Prostate gland (tissue), 2 donors: Measurements from ENCODE around the gene FAM120B. TPM values are rescaled to one million over a fixed set of nuclear protein-coding genes. Genes with fewer than 3 reads are reported as not detected.
A peak's percentile ranks its signal among the peaks of the same experiment; 100 is the strongest.
"Not testable (repeated sequence)": the region's sequence is repeated elsewhere in the genome, so short reads cannot be mapped to it uniquely, and the experiment has no call there.

Experiments used
- DNase-seq: peaks from one replicate; pipeline ENCODE4 v3.0.0-alpha.2; 2019; ENCODE audit warnings: low spot score
- H3K27ac ChIP-seq, 2 donors: fragments of 200-600 bp; sonication (generic); 2 replicates each; pipeline ENCODE4 v1.5.1; 2017 to 2019
- H3K27me3 ChIP-seq: fragments of 200-600 bp; sonication (generic); replicated peaks from 2 replicates; pipeline ENCODE4 v1.5.1; 2019; ENCODE audit not compliant: insufficient read depth
- H3K36me3 ChIP-seq, 2 donors: fragments of 200-600 bp; sonication (generic); 1 replicate in 1 of 2; 2 replicates in 1 of 2; pipeline versions ENCODE4 v1.5.1 to v1.8.1; 2017 to 2019
- H3K4me1 ChIP-seq: fragments of 200-600 bp; sonication (generic); replicated peaks from 2 replicates; pipeline ENCODE4 v1.5.1; 2019
- H3K4me3 ChIP-seq, 2 donors: fragments of 200-600 bp; sonication (generic); 2 replicates each; pipeline ENCODE4 v1.5.1; 2017 to 2019
- H3K9me3 ChIP-seq: fragments of 200-600 bp; sonication (generic); 2 replicates; pipeline ENCODE4 v1.5.1; 2017
- POLR2A ChIP-seq: fragments of 450-650 bp; IDR thresholded peaks from one replicate; pipeline ENCODE4 v1.6.1; 2016; ENCODE audit warnings: antibody characterized with exemption, mild to moderate bottlenecking
- POLR2AphosphoS5 ChIP-seq: sonication (generic); formaldehyde crosslinking; IDR thresholded peaks from one replicate; pipeline ENCODE4 v1.6.1; 2017; ENCODE audit warnings: antibody characterized with exemption
- WGBS: methylation state at CpG from one replicate; pipeline ENCODE4 v1.1.5; 2018; 5-methylcytosine and 5-hydroxymethylcytosine counted together
- intact Hi-C: fragments of 100-400 bp; cut with DNase I; formaldehyde crosslinking; loops from one replicate; pipeline ENCODE4 v1.14.2; 2022
- total RNA-seq, 2 donors: library from RNA; depleted of rRNA; stranded (reverse); fragments of >200 nt; gene quantifications; one replicate each; pipeline ENCODE4 v1.1.0, GENCODE V29; 2016
- TF ChIP-seq, protein P1 (sequence below), 4 experiments: fragments of 200-600 bp in 2 of 4; fragments of 450-650 bp in 2 of 4; sonication (generic) in 2 of 4; IDR thresholded peaks; 1 replicate in 3 of 4; 2 replicates in 1 of 4; pipeline ENCODE4 v1.5.1; 2016 to 2019; ENCODE audit warnings: antibody characterized with exemption in 4 of 4, mild to moderate bottlenecking in 2 of 4, moderate library complexity in 2 of 4

Gene FAM120B
- total RNA-seq, 2 donors from 2014 or later: 28.8 to 45.0 TPM

DNA sequence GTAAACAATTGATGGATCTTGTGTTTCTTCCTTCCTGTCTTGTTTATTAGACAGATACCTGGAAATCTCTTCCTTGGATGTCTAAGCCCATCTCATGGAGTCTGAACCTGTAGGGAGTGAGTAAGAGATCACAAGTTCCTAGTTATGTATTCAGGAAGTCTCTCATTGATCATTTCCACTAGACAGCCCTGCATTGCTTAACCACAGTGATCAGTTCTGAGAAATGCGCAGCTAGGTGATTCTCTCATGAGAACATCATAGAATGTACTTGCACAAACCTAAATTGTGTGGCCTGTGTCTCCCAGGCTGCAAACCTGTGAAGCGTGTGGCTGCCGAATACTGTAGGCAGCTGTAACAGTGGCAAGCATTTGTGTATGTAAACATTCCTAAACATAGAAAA lies 39.1 kb downstream of the FAM120B start:
- H3K4me1 ChIP-seq: peaks cover 14% of the 10 kb centered on the region
- no peaks in the 10 kb centered on the region for H3K27me3 ChIP-seq
- DNase-seq: no peak
- no peaks in the 10 kb centered on the region for H3K36me3 ChIP-seq
- intact Hi-C loops: no loop called here
- WGBS: 97% methylated on average over 3 of the region's 3 CpGs
- H3K9me3 ChIP-seq: no peaks in the 10 kb centered on the region
- no peak overlapping the region for H3K4me3 ChIP-seq
- TF ChIP-seq POLR2A: no peak
- no peak for TF ChIP-seq POLR2AphosphoS5
- TF ChIP-seq, protein P1, sequence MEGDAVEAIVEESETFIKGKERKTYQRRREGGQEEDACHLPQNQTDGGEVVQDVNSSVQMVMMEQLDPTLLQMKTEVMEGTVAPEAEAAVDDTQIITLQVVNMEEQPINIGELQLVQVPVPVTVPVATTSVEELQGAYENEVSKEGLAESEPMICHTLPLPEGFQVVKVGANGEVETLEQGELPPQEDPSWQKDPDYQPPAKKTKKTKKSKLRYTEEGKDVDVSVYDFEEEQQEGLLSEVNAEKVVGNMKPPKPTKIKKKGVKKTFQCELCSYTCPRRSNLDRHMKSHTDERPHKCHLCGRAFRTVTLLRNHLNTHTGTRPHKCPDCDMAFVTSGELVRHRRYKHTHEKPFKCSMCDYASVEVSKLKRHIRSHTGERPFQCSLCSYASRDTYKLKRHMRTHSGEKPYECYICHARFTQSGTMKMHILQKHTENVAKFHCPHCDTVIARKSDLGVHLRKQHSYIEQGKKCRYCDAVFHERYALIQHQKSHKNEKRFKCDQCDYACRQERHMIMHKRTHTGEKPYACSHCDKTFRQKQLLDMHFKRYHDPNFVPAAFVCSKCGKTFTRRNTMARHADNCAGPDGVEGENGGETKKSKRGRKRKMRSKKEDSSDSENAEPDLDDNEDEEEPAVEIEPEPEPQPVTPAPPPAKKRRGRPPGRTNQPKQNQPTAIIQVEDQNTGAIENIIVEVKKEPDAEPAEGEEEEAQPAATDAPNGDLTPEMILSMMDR (IDR thresholded peaks at IDR 0.05): no peak
- H3K27ac ChIP-seq: peak overlapping the region in 1 of 2 donors; percentile 27

DNA sequence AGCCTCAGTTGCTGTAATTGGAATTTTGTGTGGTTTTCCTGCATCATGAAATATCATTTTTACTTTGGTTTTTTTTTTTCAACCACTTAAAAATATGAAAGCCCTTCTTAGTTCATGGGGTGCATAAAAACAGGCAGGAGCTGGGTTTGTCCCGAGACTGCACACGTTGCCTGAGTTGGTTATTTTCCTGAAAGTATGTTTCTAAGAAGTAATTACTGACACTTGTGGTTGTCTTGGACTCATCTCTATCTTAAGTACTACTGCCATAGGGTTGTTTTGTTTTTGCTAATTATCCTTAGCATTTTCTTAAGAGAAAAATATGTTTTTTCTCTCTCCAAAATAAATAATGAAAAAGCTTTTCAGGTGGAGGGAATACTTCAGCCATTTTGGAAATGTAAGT lies 40.1 kb downstream of the FAM120B start:
- Histone ChIP-seq H3K36me3 (no peaks in the 10 kb centered on the region), H3K9me3 (no peaks in the 10 kb centered on the region), H3K4me3 (no peak overlapping the region), H3K4me1 (peaks cover 10% of the 10 kb centered on the region), H3K27me3 (no peaks in the 10 kb centered on the region), H3K27ac (peak overlapping the region; percentile 14 to 51)
- DNase-seq: no peak
- TF ChIP-seq, protein P1 (IDR thresholded peaks at IDR 0.05): no peak
- TF ChIP-seq POLR2AphosphoS5 (no peak), POLR2A (no peak)
- 93% methylated on average over 2 of the region's 2 CpGs for WGBS
- intact Hi-C loops: no loop called here

DNA sequence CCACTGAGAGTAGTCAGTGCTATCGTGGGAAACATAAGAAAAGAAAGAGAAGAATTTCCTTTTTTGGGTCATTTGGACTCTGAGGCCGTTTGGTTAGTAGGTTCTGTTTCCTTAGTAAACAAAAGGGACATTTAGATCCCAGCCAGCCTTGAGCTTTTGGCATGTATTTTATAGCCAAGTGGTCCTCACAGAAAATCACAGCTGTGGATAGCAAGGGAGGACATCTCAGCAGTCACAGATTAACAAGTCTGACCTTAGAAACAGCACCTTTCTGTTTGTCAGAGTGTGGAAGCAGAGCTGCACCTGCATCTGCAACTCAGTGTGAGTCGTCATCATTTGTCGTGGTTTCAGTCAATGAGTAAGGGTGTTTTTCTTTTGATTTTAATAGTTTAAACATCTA lies 40.5 kb downstream of the FAM120B start:
- no peaks in the 10 kb centered on the region for H3K36me3 ChIP-seq
- DNase-seq: no peak
- no peaks in the 10 kb centered on the region for H3K27me3 ChIP-seq
- TF ChIP-seq, protein P1 (IDR thresholded peaks at IDR 0.05): no peak
- peaks cover 10% of the 10 kb centered on the region for H3K4me1 ChIP-seq
- 53% methylated on average over 4 of the region's 4 CpGs for WGBS
- H3K27ac ChIP-seq: peak overlapping the region; percentile 14 to 51
- intact Hi-C loops: no loop called here
- H3K9me3 ChIP-seq: no peaks in the 10 kb centered on the region
- H3K4me3 ChIP-seq: no peak overlapping the region

DNA sequence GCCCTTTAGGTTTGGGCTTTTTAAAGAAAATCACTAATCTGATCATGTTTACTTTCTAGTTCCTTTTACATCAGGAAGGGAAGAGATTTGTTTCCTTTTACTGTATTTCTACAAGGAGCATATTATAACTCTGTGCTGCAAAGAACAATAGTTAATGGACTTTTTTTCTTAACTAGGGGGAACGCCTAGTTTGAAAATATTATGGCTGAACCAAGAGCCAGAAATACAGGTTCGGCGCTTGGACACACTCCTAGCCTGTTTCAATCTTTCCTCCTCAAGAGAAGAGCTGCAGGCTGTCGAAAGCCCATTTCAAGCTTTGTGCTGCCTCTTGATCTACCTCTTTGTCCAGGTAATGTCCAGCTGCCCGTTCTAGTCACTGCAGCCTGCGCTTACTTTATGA lies 41.4 kb downstream of the FAM120B start:
- H3K4me3 ChIP-seq: peak overlapping the region in 1 of 2 donors; percentile 1
- intact Hi-C loops: no loop called here
- no peaks in the 10 kb centered on the region for H3K36me3 ChIP-seq
- peak overlapping the region in 1 of 2 donors; percentile 51 for H3K27ac ChIP-seq
- TF ChIP-seq POLR2A: no peak
- TF ChIP-seq, protein P1 (IDR thresholded peaks at IDR 0.05): no peak
- TF ChIP-seq POLR2AphosphoS5: peak; percentile 70
- no peaks in the 10 kb centered on the region for H3K27me3 ChIP-seq
- H3K9me3 ChIP-seq: no peaks in the 10 kb centered on the region
- peaks cover 10% of the 10 kb centered on the region for H3K4me1 ChIP-seq
- 67% methylated on average over 6 of the region's 6 CpGs for WGBS
- peak; percentile 58 for DNase-seq

DNA sequence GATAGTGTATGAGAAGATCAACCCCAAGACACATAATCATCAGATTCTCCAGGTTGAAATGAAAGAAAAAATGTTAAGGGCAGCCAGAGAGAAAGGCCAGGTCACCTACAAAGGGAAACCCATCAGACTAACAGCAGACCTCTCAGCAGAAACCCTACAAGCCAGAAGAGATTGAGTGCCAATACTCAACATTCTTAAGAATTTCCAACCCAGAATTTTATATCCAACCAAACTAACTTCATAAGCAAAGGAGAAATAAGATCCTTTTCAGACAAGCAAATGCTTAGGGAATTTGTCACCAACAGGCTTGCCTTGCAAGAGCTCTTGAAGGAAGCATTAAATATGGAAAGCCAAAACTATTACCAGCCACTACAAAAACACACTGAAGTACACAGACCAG lies 44.9 kb downstream of the FAM120B start:
- H3K9me3 ChIP-seq, H3K4me3 ChIP-seq, H3K27me3 ChIP-seq, H3K4me1 ChIP-seq, DNase-seq, intact Hi-C loops, H3K36me3 ChIP-seq, H3K27ac ChIP-seq: not testable (repeated sequence)

DNA sequence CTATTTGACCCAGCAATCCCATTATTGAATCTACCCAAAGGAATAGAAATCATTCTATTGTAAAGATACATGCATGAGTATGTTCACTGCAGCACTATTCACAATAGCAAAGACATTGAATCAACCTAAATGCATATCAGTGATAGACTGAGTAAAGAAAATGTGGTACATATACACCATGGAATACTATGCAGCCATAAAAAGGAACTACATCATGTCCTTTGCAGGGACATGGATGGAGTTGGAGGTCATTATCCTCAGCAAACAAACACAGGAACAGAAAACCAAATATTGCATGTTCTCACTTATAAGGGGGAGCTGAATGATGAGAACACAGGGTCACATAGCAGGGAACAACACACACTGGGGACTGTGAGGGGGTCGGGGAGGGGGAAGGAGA lies 48.6 kb downstream of the FAM120B start:
- H3K36me3 ChIP-seq, H3K9me3 ChIP-seq, H3K27ac ChIP-seq, intact Hi-C loops, H3K4me1 ChIP-seq, DNase-seq, H3K4me3 ChIP-seq, H3K27me3 ChIP-seq: not testable (repeated sequence)
- 91% methylated on average over 1 of the region's 1 CpG for whole genome bisulfite sequencing
